ENCODE results near the gene SOX5.

- TF ChIP-seq CTCF (IDR thresholded peaks at IDR 0.05) (no peak), POLR2A (IDR thresholded peaks at IDR 0.05) (no peak)
Observed at GRCh38 chr12:23611320-23611719, 338.1 kb downstream of the SOX5 start.
